GM18520 (cell line): ENCODE measurements around the gene DPPA2.

Experiments
- ATAC-seq: cut with Tn5 transposase; IDR thresholded peaks from one replicate; pipeline ENCODE4 v1.9.1; 2021; ENCODE audit not compliant: unreplicated experiment

DPPA2 gene

GRCh38 chr3:109325657-109326056 lies 9.3 kb upstream of the DPPA2 start:
- ATAC-seq = no peak

- ATAC-seq = no peak
Observed at GRCh38 chr3:109325109-109325508, 8.8 kb upstream of the DPPA2 start.

- no peak for ATAC-seq
Observed at GRCh38 chr3:109313061-109313460, 3.3 kb downstream of the DPPA2 start.

- no peak for ATAC-seq
Observed at GRCh38 chr3:109297496-109297895, 18.8 kb downstream of the DPPA2 start.

- no peak for ATAC-seq
Observed at GRCh38 chr3:109284071-109284470, 32.2 kb downstream of the DPPA2 start.

- no peak for ATAC-seq
Observed at GRCh38 chr3:109278546-109278945, 37.8 kb downstream of the DPPA2 start.

- no peak for ATAC-seq
Observed at GRCh38 chr3:109278141-109278540, 38.2 kb downstream of the DPPA2 start.

GRCh38 chr3:109275702-109276293 lies 40.5 kb downstream of the DPPA2 start:
- no peak for ATAC-seq

- ATAC-seq = no peak
Observed at GRCh38 chr3:109270779-109271178, 45.5 kb downstream of the DPPA2 start.

- ATAC-seq = no peak
Observed at GRCh38 chr3:109269577-109270275, 46.6 kb downstream of the DPPA2 start.

- ATAC-seq = no peak
Observed at GRCh38 chr3:109268181-109268580, 48.1 kb downstream of the DPPA2 start.

GRCh38 chr3:109265295-109265694 lies 51.0 kb downstream of the DPPA2 start:
- ATAC-seq = no peak

GRCh38 chr3:109257269-109257668 lies 59.0 kb downstream of the DPPA2 start:
- ATAC-seq = no peak

GRCh38 chr3:109254770-109255169 lies 61.5 kb downstream of the DPPA2 start:
- ATAC-seq = no peak

GRCh38 chr3:109252641-109253040 lies 63.7 kb downstream of the DPPA2 start:
- ATAC-seq = no peak
